ENCODE results near the gene PIK3R5. TPM values are rescaled to one million over a fixed set of nuclear protein-coding genes. Genes with fewer than 3 reads are reported as not detected.

PIK3R5 gene
- total RNA-seq, 2 donors from 2014 or later = 30.7 to 42.9 TPM

DNA sequence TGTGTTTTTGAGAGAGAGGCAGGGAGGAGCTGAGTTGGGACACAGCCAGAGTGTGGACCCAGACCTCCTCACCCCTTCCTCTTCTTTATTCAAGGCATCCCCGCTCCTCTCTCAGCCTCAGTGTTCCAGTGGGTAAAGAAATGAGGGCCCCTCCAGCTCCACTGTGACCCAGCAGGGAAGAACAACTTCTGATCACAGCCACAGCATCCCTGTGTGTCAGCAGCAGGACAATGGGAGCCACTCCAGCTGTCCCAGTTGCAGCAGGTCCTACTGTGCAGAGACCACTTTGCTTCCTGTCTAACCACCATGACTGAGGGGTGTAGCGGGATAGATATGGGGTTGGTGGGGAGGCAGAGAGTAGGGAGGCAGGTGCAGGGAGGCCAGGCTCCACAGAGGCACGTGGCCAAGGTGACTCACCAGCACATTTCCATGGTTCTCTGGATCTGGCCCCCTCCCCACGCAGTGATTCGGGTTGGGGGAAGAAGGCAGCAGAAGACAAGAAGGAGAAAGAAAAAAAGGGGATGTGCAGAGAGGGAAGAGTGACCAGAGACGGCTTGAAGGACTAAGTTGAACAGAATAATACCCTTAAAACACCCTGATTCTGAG lies 24.5 kb downstream of the PIK3R5 start:
- H3K9me3 ChIP-seq = no peaks in the 10 kb centered on the region
- H3K4me1 ChIP-seq (ENCODE audit: control insufficient read depth in 1 of 2, low read depth in 2 of 2) = no peaks in the 10 kb centered on the region
- ATAC-seq (ENCODE audit: insufficient number of reproducible peaks, low FRiP score, low read depth) = no peak
- TF ChIP-seq, protein P1, sequence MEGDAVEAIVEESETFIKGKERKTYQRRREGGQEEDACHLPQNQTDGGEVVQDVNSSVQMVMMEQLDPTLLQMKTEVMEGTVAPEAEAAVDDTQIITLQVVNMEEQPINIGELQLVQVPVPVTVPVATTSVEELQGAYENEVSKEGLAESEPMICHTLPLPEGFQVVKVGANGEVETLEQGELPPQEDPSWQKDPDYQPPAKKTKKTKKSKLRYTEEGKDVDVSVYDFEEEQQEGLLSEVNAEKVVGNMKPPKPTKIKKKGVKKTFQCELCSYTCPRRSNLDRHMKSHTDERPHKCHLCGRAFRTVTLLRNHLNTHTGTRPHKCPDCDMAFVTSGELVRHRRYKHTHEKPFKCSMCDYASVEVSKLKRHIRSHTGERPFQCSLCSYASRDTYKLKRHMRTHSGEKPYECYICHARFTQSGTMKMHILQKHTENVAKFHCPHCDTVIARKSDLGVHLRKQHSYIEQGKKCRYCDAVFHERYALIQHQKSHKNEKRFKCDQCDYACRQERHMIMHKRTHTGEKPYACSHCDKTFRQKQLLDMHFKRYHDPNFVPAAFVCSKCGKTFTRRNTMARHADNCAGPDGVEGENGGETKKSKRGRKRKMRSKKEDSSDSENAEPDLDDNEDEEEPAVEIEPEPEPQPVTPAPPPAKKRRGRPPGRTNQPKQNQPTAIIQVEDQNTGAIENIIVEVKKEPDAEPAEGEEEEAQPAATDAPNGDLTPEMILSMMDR (IDR thresholded peaks at IDR 0.05) = no peak
- no peak overlapping the region for H3K4me3 ChIP-seq
- no peak overlapping the region for H3K27ac ChIP-seq
- no peaks in the 10 kb centered on the region for H3K36me3 ChIP-seq
- no peaks in the 10 kb centered on the region for H3K27me3 ChIP-seq (replicated peaks; ENCODE audit: insufficient read depth)
- DNase-seq (ENCODE audit: low spot score) = no peak

DNA sequence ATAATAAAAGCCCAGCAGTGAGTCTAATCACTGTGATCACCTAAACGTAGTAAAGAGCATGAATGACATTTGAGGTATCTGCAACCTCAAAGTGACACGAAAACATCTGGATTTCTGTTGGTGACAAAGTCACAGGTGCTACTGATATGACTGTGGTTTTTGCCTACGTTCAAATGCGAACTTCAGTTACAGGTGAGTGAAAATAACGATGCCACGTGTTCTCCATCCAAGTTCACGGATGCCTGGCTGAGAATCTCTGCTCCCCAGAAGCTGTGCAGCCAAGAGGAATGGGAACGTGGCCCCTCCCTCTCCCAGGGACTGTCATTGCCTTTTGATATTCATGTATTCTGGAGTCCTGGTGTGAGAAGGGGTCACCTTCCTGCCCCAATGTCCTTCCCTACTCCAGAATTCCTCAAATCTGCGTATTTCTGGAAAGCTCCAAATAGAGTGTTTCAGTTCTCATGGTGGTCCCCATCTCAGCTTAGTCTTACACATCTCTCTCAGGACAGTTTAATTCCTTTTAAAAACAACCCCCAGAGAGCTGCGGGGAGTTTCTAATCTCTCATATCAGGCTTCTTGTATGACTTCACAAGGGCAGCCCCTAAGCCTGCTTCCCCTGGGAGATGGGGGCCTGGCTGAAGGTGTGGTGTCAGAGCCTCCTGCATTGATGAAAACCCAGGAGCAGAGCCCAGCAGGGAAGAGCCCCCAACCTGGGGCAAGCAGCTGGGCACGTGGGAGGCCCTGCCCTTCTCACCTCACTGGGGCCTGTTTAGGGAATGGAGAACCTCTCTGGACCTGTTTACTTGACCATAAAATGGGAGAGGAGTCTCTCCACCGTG lies 25.8 kb downstream of the PIK3R5 start:
- TF ChIP-seq, protein P1 (IDR thresholded peaks at IDR 0.05) = no peak
- Histone ChIP-seq H3K4me1 (ENCODE audit: control insufficient read depth in 1 of 2, low read depth in 2 of 2) (no peaks in the 10 kb centered on the region), H3K27me3 (replicated peaks; ENCODE audit: insufficient read depth) (no peaks in the 10 kb centered on the region)

DNA sequence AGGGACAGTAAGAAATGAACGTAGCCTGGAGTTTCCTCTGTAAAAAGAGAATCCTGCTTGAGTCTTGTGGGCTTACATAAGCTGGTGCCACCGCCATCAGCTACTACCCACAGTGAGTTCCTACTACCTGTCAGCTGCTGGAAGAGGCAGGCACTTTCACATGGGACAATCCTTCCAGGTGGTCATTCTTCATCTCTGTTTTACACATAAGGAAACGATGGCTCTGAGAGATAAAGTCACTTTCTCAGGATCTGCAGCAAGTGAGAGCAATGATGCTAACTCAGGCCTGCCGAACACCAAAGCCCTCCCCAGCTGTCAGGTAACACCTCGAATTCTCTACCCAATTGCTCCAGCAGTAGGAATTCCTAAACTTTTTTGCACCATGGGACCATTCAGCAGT lies 26.6 kb downstream of the PIK3R5 start:
- no peaks in the 10 kb centered on the region for H3K9me3 ChIP-seq
- no peak for DNase-seq (ENCODE audit: low spot score)
- H3K4me1 ChIP-seq (ENCODE audit: control insufficient read depth in 1 of 2, low read depth in 2 of 2) = no peaks in the 10 kb centered on the region
- H3K27me3 ChIP-seq (replicated peaks; ENCODE audit: insufficient read depth) = no peaks in the 10 kb centered on the region
- TF ChIP-seq, protein P1 (IDR thresholded peaks at IDR 0.05) = no peak
- no peak overlapping the region for H3K4me3 ChIP-seq
- no peaks in the 10 kb centered on the region for H3K36me3 ChIP-seq
- ATAC-seq (ENCODE audit: insufficient number of reproducible peaks, low FRiP score, low read depth) = no peak
- no peak overlapping the region for H3K27ac ChIP-seq

More for the DNA sequence above, 25.8 kb downstream of the PIK3R5 start:
- no peaks in the 10 kb centered on the region for H3K9me3 ChIP-seq
- DNase-seq (ENCODE audit: low spot score) = no peak
- H3K36me3 ChIP-seq = no peaks in the 10 kb centered on the region
- ATAC-seq (ENCODE audit: insufficient number of reproducible peaks, low FRiP score, low read depth) = no peak
- H3K4me3 ChIP-seq = no peak overlapping the region
- no peak overlapping the region for H3K27ac ChIP-seq

DNA sequence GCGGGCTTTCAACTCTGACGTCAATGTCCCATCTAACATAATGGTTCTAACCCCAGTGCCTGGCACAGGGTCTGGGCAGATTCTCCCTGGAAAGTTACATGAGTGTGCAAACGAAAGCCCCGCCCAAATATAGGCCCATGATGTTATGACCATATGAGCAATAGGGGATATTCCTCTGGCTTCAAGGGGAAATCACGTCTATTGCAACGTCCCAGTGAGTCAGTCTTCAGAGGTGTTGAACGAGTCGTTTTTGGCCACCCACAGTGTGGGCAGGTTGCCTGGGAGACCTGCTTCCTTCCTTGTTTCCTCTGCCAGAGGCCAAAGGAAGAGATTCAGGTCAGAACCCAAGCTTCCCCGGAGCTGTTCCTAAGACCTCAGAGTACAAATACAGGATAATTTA lies 30.3 kb downstream of the PIK3R5 start:
- TF ChIP-seq, protein P1 (IDR thresholded peaks at IDR 0.05) = no peak
- H3K36me3 ChIP-seq = no peaks in the 10 kb centered on the region
- no peaks in the 10 kb centered on the region for H3K9me3 ChIP-seq
- DNase-seq (ENCODE audit: low spot score) = no peak
- no peaks in the 10 kb centered on the region for H3K27me3 ChIP-seq (replicated peaks; ENCODE audit: insufficient read depth)
- ATAC-seq (ENCODE audit: insufficient number of reproducible peaks, low FRiP score, low read depth) = no peak
- H3K4me3 ChIP-seq = no peak overlapping the region
- H3K4me1 ChIP-seq (ENCODE audit: control insufficient read depth in 1 of 2, low read depth in 2 of 2) = no peaks in the 10 kb centered on the region
- no peak overlapping the region for H3K27ac ChIP-seq

DNA sequence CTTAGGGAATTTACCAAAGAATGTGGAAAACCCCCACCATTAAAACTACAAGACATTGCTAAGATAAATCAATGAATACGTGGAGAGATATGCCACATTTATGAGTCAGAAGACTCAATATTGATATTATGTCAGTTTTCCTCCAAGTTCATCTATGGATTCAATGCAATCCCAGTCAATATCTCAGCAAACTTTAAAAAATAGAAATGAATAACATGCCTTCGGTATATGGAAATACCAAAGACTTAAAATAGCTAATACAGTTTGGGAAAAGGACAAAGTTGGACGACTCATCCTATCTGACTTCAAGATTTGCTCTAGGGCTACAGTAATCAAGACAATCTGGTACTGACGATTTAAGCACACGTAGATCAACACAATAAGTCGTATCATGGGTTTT lies 31.2 kb downstream of the PIK3R5 start:
- no peaks in the 10 kb centered on the region for H3K9me3 ChIP-seq
- no peak for ATAC-seq (ENCODE audit: insufficient number of reproducible peaks, low FRiP score, low read depth)
- no peaks in the 10 kb centered on the region for H3K27me3 ChIP-seq (replicated peaks; ENCODE audit: insufficient read depth)
- no peaks in the 10 kb centered on the region for H3K4me1 ChIP-seq (ENCODE audit: control insufficient read depth in 1 of 2, low read depth in 2 of 2)
- TF ChIP-seq, protein P1 (IDR thresholded peaks at IDR 0.05) = no peak
- no peaks in the 10 kb centered on the region for H3K36me3 ChIP-seq
- H3K27ac ChIP-seq = no peak overlapping the region
- no peak for DNase-seq (ENCODE audit: low spot score)
- H3K4me3 ChIP-seq = no peak overlapping the region
